T follicular helper cell (primary cell): Measurements from ENCODE around the gene TYROBP.
"Not testable (repeated sequence)": the region's sequence is repeated elsewhere in the genome, so short reads cannot be mapped to it uniquely, and the experiment has no call there.

Source experiments
- DNase-seq: peaks from one replicate; pipeline ENCODE4 v3.0.0-alpha.2; 2020; ENCODE audit warnings: low read depth

TYROBP gene

GRCh38 chr19:35931874-35932202 lies 23.7 kb upstream of the TYROBP start:
- no peak for DNase-seq

GRCh38 chr19:35931161-35931873 lies 23.2 kb upstream of the TYROBP start:
- DNase-seq: peak; percentile 99

DNA sequence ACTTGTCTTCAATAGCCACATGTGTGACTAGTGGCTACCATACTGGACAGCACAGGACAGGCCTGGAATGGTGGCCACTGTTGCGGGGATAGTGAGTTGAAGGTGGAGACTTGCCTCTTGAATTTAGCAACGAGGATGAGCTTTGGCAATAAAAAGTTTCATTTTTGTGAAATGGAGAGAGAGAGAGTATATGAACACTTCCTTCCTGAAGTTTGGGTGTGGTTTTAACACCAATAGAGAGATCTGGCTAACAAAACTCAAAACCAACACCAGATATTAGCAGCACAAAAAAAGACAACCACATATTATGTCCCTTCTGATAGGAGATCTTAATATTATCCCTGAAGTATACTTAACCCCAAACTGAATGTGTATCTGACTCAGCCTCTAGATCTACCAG lies 21.8 kb upstream of the TYROBP start:
- no peak for DNase-seq

DNA sequence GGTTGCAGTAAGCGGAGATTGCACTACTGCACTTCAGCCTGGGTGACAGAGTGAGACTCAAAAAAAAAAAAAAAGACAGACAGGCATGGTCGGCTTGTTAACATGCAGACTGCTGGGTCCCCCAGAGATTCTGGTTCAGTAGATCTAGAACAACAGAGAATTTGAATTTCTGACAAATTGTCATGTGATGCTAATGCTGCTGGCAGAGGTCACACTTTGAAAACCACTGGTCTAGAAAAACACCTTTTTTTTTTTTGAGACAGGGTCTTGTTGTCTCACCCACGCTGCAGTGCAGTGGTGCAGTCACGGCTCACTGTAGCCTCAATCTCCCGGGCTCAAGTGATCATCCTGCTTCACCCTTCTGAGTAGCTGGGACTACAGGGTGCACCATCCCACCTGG lies 20.4 kb upstream of the TYROBP start:
- DNase-seq: no peak

DNA sequence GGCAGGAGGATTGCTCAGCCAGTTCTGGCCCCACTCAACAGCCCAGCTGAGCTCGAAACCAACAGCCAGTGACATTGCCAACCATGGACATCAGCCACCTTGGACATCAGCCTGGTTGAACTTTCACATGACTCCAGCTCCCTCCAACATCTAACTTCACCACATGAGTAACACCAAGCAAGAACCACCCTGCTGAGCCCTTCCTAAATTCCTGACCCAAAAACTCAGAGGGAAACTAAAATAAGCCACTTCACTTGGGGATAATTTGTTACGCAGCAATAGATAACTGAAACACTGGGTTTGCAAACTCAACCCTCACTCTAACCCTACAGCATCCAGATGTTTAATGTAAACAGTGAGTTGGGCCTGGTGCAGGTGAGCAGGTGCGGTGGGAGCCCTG lies 17.4 kb upstream of the TYROBP start:
- no peak for DNase-seq

GRCh38 chr19:35921012-35921411 lies 12.9 kb upstream of the TYROBP start:
- no peak for DNase-seq

DNA sequence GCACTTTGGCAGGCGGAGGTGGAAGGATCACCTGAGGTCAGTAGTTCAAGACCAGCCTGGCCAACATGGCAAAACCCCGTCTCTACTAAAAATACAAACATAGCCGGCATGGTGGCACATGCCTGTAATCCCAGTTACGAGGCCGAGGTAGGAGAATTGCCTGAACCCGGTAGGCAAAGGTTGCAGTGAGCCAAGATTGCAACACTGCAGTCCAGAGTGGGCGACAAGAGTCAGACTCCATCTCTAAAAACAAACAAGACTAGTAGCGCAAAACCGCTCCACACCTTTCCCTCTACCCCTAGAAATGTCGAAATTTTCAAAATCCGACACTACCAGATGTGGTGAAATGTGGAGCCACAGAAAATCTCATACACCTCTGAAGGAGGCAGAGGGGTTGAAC lies 11.2 kb upstream of the TYROBP start:
- DNase-seq: no peak

DNA sequence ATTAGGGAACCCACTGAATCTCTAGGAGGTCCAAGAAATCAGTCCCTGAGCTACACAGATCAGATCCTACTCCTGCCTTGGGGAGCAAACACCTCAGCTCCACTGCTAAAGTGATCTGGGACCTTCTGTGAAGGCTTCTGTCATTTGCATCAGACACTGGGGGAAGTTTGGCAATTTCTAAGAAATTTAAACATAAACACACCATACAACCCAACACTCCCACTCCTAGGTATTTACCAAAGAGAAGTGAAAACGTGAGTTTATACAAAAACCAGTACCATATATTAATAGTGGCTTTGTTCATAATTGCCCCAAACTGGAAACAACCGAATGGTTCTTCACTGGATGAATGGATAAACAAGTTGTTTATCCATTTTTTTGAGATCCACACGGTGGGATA lies 7.3 kb upstream of the TYROBP start:
- DNase-seq: no peak

DNA sequence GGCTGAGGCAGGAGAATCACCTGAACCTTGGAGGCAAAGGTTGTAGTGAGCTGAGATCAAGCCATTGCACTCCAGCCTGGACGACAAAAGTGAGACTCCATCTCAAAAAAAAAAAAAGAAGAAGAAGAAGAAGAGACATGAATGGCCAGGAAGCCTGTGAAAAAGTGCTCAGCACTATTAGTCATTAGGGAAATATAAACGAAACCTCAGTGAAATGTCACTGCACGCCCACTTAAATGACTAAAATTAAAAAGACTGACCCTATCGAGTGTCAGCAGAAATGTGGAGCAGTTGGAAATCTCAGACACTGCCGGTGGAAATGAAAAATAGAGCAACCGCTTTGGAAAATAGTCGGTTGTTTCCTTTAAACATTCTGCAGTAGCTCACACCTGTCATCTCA lies 5.5 kb upstream of the TYROBP start:
- no peak for DNase-seq

DNA sequence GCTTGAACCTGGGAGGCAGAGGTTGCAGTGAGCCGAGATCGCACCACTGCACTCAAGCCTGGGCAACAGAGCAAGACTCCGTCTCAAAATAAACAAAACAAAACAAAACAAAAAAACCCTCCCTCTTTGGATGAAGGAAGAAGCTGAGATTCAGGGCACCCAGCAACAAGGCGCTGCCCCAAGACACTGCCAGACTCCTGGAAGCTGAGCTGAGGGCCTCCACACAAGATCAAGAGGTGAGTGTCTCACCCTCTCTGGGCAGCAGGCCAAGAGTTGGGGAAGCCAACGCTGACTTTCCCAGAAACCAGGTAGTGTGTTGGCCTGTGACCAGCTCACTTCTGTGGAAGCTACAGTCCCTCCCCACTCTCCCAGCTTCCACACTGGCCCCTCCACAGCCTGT lies 3.7 kb upstream of the TYROBP start:
- no peak for DNase-seq

GRCh38 chr19:35911173-35911572 lies 3.1 kb upstream of the TYROBP start:
- no peak for DNase-seq

DNA sequence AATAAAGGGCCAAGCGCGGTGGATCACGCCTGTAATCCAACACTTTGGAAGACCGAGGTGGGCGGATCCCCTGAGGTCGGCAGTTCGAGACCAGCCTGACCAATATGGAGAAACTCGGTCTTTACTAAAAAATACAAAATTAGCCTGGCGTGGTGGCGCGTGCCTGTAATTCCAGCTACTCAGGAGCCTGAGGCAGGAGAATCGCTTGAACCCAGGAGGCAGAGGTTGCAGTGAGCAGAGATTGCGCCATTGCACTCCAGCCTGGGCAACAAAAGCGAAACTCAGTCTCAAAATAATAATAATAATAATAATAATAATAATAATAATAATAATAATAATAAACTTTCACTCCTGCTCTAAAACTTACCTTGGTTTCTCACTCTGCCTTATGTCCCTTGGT lies 2.3 kb upstream of the TYROBP start:
- DNase-seq: not testable (repeated sequence)

GRCh38 chr19:35909684-35910035 lies 1.6 kb upstream of the TYROBP start:
- no peak for DNase-seq

GRCh38 chr19:35908973-35909683 lies 1.0 kb upstream of the TYROBP start:
- DNase-seq: no peak

DNA sequence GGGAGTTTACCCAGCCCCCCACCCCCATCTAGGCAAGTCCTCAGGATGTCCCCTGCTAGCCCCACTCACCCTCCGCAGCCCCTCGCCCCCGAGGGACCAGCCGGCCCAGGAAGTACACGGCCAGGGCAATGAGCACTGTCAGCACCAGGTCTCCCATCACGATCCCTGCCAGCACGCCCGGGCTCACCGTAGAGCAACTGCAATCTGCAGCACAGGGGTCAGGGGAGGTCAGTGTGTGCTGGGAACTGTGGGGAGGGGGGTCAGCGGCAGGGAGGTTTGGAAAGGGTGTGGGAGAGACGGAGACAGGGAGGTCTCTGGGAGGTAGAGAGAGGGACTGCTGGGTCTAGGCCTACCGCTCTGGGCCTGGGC lies 734 bp downstream of the TYROBP start:
- no peak for DNase-seq

DNA sequence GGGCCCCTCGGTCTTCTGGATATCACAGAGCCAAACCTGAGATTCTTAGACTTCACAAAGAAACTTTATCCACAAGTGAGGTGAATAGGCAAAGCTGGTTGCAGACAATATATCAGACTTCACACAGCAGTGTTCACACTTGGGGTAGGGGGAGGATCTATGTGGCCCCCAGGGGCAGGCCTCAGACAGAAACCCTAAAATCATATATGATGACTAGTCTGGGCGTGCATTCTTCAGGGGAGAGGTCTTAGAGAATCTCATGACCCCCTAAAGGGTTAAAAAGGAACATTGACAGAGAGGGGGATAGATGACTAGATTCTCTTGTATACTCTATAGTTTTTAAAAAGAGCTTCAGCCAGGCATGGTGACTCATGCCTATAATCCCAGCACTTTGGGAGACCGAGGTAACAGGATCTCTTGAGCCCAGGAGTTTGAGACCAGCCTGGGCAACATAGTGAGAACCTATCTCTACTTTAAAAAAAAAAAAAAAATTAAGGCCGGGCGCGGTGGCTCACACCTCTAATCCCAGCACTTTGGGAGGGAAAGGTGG lies 2.8 kb downstream of the TYROBP start:
- no peak for DNase-seq

- DNase-seq: no peak
Observed at GRCh38 chr19:35904311-35905068, 3.6 kb downstream of the TYROBP start.

GRCh38 chr19:35903550-35904179 lies 4.4 kb downstream of the TYROBP start:
- DNase-seq: peak; percentile 80

DNA sequence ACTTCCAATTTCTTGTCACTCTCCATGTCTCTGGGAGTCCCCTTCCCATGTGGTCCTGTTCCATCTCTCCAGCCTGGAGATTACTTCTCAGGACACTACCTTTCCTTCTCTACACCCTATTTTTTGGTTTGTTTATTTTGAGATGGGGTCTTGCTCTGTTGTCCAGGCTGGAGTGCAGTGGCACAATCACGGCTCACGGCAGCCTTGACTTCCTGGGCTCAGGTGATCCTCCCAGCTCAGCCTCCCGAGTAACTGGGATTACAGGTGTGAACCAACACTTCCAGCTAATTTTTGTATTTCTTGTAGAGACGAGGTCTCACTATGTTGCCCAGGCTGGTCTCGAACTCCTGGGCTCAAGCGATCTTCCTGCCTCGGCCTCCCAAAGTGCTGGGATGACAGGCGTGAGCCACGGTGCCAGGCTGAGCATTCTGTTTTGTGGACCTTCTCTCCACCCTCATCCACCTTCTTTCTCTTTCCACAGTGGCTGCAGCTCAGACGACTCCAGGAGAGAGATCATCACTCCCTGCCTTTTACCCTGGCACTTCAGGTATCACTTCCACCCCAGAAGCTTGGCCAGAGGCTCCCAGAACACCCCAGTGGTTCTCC lies 5.1 kb downstream of the TYROBP start:
- DNase-seq: no peak

DNA sequence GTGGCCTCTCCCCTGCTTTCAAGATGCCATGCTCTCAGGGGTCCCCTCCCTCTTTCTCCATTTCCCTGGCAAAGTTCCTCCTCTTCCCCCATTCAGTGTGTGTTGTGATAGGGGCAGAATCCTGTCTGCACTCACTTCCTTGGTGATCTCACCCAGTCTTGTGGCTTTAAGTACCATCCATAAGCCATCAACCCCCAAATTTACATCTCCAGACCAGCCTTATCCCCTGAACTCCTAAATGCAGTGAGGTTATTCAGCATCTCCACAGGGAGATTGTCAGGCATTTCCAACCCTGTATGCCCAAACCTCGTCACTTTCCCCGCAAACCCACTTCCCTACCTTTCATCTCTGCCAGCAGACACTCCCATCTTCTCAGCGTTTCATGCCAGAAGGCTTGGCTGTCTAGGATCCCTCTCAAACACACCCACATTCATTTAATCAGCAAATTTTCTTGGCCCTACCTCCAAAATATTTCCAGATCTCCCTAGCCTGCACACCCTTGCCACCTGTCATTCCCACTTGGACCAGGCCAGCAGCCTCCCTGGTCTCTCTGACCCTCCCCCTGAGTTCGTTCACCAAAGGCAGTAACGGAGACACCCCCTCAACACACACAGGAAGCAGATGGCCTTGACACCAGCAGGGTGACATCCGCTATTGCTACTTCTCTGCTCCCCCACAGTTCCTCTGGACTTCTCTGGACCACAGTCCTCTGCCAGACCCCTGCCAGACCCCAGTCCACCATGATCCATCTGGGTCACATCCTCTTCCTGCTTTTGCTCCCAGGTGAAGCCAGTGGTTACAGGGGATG lies 6.0 kb downstream of the TYROBP start, which contains the start of gene HCST:
Gene HCST, plus strand, starts transcription at position 676 of the 808 bp plus-strand sequence. Its CDS starts 65 bp downstream, at position 741.
- peak; percentile 47 for DNase-seq

GRCh38 chr19:35901055-35901644 lies 6.9 kb downstream of the TYROBP start:
- no peak for DNase-seq
